GM12878 (cell line): ENCODE data around the gene TTC9B. TPM values are rescaled to one million over a fixed set of nuclear protein-coding genes. Genes with fewer than 3 reads are reported as not detected.

Source experiments
- ATAC-seq: fragments of 200-7000 bp; cut with Tn5 transposase; 3 replicates; pipeline ENCODE4 v1.9.1; 2020; ENCODE audit warnings: mild to moderate bottlenecking, moderate library complexity
- BruUV-seq: library from RNA; stranded (reverse); fragments of 400-500 nt; replicated peaks from 2 replicates; lab custom pipeline; 2021; lab: Mats Ljungman, UMichigan
- CTCF ChIA-PET: fragments of 300-600 bp; sonication (Branson Sonifier 250); formaldehyde crosslinking; extraction: SDS; loops from one replicate; lab custom pipeline; 2021; ENCODE audit warnings: inconsistent platforms; lab: Yijun Ruan, JAX
- POLR2A ChIA-PET: fragments of 350-600 bp; formaldehyde crosslinking; extraction: SDS; loops from one replicate; lab custom pipeline; 2021; ENCODE audit warnings: inconsistent platforms; lab: Charles Lee
- RAD21 ChIA-PET: fragments of 300-600 bp; sonication (Branson Sonifier 250); formaldehyde crosslinking; loops from one replicate; lab custom pipeline; 2023; ENCODE audit warnings: antibody characterized with exemption; ENCODE audit not compliant: unreplicated experiment; lab: Charles Lee
- SMC1A ChIA-PET: fragments of 300-600 bp; sonication (Branson Sonifier 250); formaldehyde crosslinking; loops from one replicate; lab custom pipeline; 2023; ENCODE audit not compliant: unreplicated experiment, uncharacterized antibody; lab: Charles Lee
- DNase-seq: peaks from one replicate; pipeline ENCODE4 v3.0.0-alpha.2; 2011; ENCODE audit warnings: low read depth, low spot score
- FAIRE-seq: peaks from 3 replicates; lab custom pipeline; 2011; peaks lifted over from hg19 to GRCh38; lab: Jason Lieb, UNC
- H2AFZ ChIP-seq: 2 replicates; pipeline ENCODE4 v1.6.0; 2011; ENCODE audit warnings: low read depth, low read length, control low read depth; ENCODE audit not compliant: control insufficient read depth
- H3K27ac ChIP-seq: 2 replicates; pipeline ENCODE4 v1.5.1; 2011; ENCODE audit warnings: control low read depth; ENCODE audit not compliant: control insufficient read depth, insufficient read depth
- H3K27me3 ChIP-seq, 2 experiments: replicated peaks in 1 of 2; 2 replicates each; pipeline versions ENCODE4 v1.6.0 to v1.6.1; 2011; ENCODE audit warnings: low read length in 1 of 2; ENCODE audit not compliant: control insufficient read depth in 2 of 2, insufficient read depth in 2 of 2
- H3K36me3 ChIP-seq, 2 experiments: 2 replicates each; pipeline ENCODE4 v1.5.1; 2011; ENCODE audit warnings: low read length in 1 of 2; ENCODE audit not compliant: control insufficient read depth in 2 of 2, insufficient read depth in 2 of 2
- H3K4me1 ChIP-seq: 2 replicates; pipeline ENCODE4 v1.6.1; 2011; ENCODE audit warnings: mild to moderate bottlenecking, low read length, moderate library complexity, mixed read lengths; ENCODE audit not compliant: control insufficient read depth, insufficient read depth
- H3K4me2 ChIP-seq: 2 replicates; pipeline ENCODE4 v1.6.0; 2011; ENCODE audit warnings: control low read depth; ENCODE audit not compliant: control insufficient read depth, insufficient read depth
- H3K4me3 ChIP-seq: fragments of 200-600 bp; sonication (generic); 2 replicates; pipeline ENCODE4 v1.5.1; 2016
- H3K79me2 ChIP-seq: 2 replicates; pipeline ENCODE4 v1.6.0; 2011; ENCODE audit warnings: low read length; ENCODE audit not compliant: control insufficient read depth, insufficient read depth
- H3K9ac ChIP-seq: 2 replicates; pipeline ENCODE4 v1.8.0; 2011; ENCODE audit warnings: low read length, control low read depth, mixed read lengths; ENCODE audit not compliant: control insufficient read depth, insufficient read depth
- H3K9me3 ChIP-seq: replicated peaks from 3 replicates; pipeline ENCODE4 v1.5.1; 2011; ENCODE audit warnings: mild to moderate bottlenecking, low read length; ENCODE audit not compliant: control insufficient read depth, insufficient read depth
- H4K20me1 ChIP-seq: 2 replicates; pipeline ENCODE4 v1.6.0; 2011; ENCODE audit not compliant: control insufficient read depth, insufficient read depth
- ATF7 ChIP-seq: fragments of 450-650 bp; IDR thresholded peaks from 2 replicates; pipeline ENCODE4 v1.6.1; 2016; ENCODE audit warnings: low read depth, mild to moderate bottlenecking
- BHLHE40 ChIP-seq, 2 experiments: fragments of 450-650 bp in 1 of 2; IDR thresholded peaks; 2 replicates each; pipeline ENCODE4 v1.6.1; 2011 to 2017; ENCODE audit warnings: low read depth in 2 of 2, borderline replicate concordance in 1 of 2, improper control_type of control experiment in 1 of 2, low read length in 1 of 2, mild to moderate bottlenecking in 1 of 2
- CBFB ChIP-seq: IDR thresholded peaks from 2 replicates; pipeline ENCODE4 v1.6.1; 2016; ENCODE audit warnings: antibody characterized with exemption, low read depth
- CREB1 ChIP-seq: IDR thresholded peaks from 2 replicates; pipeline ENCODE4 v1.6.1; 2012; ENCODE audit warnings: low read depth, mild to moderate bottlenecking, inconsistent platforms
- CTCF ChIP-seq, 3 experiments: IDR thresholded peaks in 2 of 3; conservative IDR thresholded peaks in 1 of 3; 2 replicates each; pipeline ENCODE4 v1.5.1; 2011; ENCODE audit warnings: low read depth in 3 of 3, low read length in 3 of 3, mild to moderate bottlenecking in 3 of 3, control low read depth in 2 of 3, moderate library complexity in 2 of 3, inconsistent platforms in 1 of 3, mixed read lengths in 1 of 3; ENCODE audit not compliant: control insufficient read depth in 2 of 3, insufficient read depth in 1 of 3; ENCODE audit errors: extremely low read depth in 1 of 3
- MTA3 ChIP-seq: IDR thresholded peaks from 2 replicates; pipeline ENCODE4 v1.6.1; 2012; ENCODE audit warnings: low read length, inconsistent platforms, borderline replicate concordance
- NBN ChIP-seq: fragments of 450-650 bp; IDR thresholded peaks from 2 replicates; pipeline ENCODE4 v1.6.1; 2016
- RBBP5 ChIP-seq: fragments of 200-600 bp; sonication (generic); conservative IDR thresholded peaks from 2 replicates; pipeline ENCODE4 v1.6.1; 2016
- SRF ChIP-seq, 2 experiments: IDR thresholded peaks; 2 replicates each; pipeline ENCODE4 v1.6.1; 2011; ENCODE audit warnings: low read depth in 2 of 2, low read length in 2 of 2, mild to moderate bottlenecking in 1 of 2, moderate library complexity in 1 of 2
- SUZ12 ChIP-seq: fragments of 200-600 bp; sonication (generic); IDR thresholded peaks from one replicate; pipeline ENCODE4 v1.6.1; 2018; ENCODE audit warnings: antibody characterized with exemption, mild to moderate bottlenecking; ENCODE audit not compliant: unreplicated experiment
- TBL1XR1 ChIP-seq: IDR thresholded peaks from 2 replicates; pipeline ENCODE4 v1.6.1; 2012; ENCODE audit warnings: low read depth, low read length, improper control_type of control experiment
- YY1 ChIP-seq: IDR thresholded peaks from 2 replicates; pipeline ENCODE4 v1.6.1; 2011; ENCODE audit warnings: low read depth, mild to moderate bottlenecking, low read length
- ZBTB4 ChIP-seq: fragments of 450-650 bp; formaldehyde crosslinking; IDR thresholded peaks from 2 replicates; pipeline ENCODE4 v1.4.0; 2022; ENCODE audit warnings: mild to moderate bottlenecking, moderate library complexity
- WGBS: methylation state at CpG from one replicate; pipeline ENCODE4 v1.1.6; 2016; ENCODE audit warnings: low lambda C conversion rate; ENCODE audit not compliant: insufficient replicate concordance, insufficient coverage; ENCODE audit errors: missing lambda C conversion rate; 5-methylcytosine and 5-hydroxymethylcytosine counted together
- in situ Hi-C: fragments of 300-500 bp; cut with MboI; formaldehyde crosslinking; loops from 9 replicates; pipeline ENCODE4 v1.14.3; 2018; ENCODE audit warnings: mixed read lengths
- intact Hi-C: fragments of 100-400 bp; cut with micrococcal nuclease; formaldehyde crosslinking; loops from one replicate; pipeline ENCODE4 v1.14.2; 2022; ENCODE audit not compliant: unreplicated experiment
- polyA plus RNA-seq, 11 experiments: library from polyadenylated mRNA; depleted of rRNA in 4 of 11; unstranded in 6 of 11; stranded (reverse) in 5 of 11; fragments of >200 nt; fragmentation: Nextera tagmentation in 4 of 11; fragmentation: Illumina TruSeq in 1 of 11; extraction: Ambion mirVana in 4 of 11; extraction: Trizol in 1 of 11; gene quantifications; 1 replicate in 1 of 11; 2 replicates in 10 of 11; pipeline versions ENCODE4 v1.2.1 to v1.2.3, GENCODE V29; 2011 to 2016; ENCODE audit warnings: inconsistent platforms in 2 of 11, missing spikeins in 2 of 11, low read depth in 1 of 11
- total RNA-seq, 4 experiments: library from RNA; depleted of rRNA in 3 of 4; stranded (reverse); fragments of >200 nt in 3 of 4; fragmentation: Illumina TruSeq in 1 of 4; extraction: Trizol in 1 of 4; gene quantifications; 2 replicates each; pipeline versions ENCODE4 v1.2.1 to v1.2.3, GENCODE V29; 2013 to 2021

TTC9B gene
- total and polyA plus RNA-seq, 10 of the 15 experiments (the other 5 are each of a cell fraction or from before 2014, with no cell fraction given) = 0.04 to 0.14 (median 0.10) TPM; not detected in 7

- no peak for TF ChIP-seq TBL1XR1
- TF ChIP-seq, all 136 proteins: peak for 0
These were observed 47.0 kb upstream of the TTC9B start (continued) for GRCh38 chr19:40265055-40265762.

GRCh38 chr19:40264314-40265054 lies 46.3 kb upstream of the TTC9B start:
- no peak overlapping the region for H3K9ac ChIP-seq
- H3K4me3 ChIP-seq = no peak overlapping the region
- RAD21 ChIA-PET = no interaction called here
- H3K79me2 ChIP-seq = peaks cover 21% of the 10 kb centered on the region
- TF ChIP-seq BHLHE40 (IDR thresholded peaks at IDR 0.05; ENCODE audit: borderline replicate concordance in 1 of 2, low read depth in 2 of 2, low read length in 1 of 2) (no peak), SRF (IDR thresholded peaks at IDR 0.05; ENCODE audit: low read depth in 2 of 2, low read length in 2 of 2) (no peak), ZBTB4 (CRISPR knock-in tag) (no peak), YY1 (no peak), RBBP5 (no peak), ATF7 (no peak), SUZ12 (no peak), NBN (no peak), MTA3 (no peak), CREB1 (no peak), CBFB (no peak), CTCF (IDR thresholded peaks at IDR 0.05 in 2 of 3, conservative IDR thresholded peaks at IDR 0.05 in 1 of 3; ENCODE audit: control insufficient read depth in 2 of 3, extremely low read depth in 1 of 3, insufficient read depth in 1 of 3, low read depth in 3 of 3, low read length in 3 of 3) (no peak)
- TF ChIP-seq, all 136 proteins: peak for 0
- Histone ChIP-seq H3K9me3 (no peaks in the 10 kb centered on the region; the same call in 2 of the 3 replicates), H3K36me3 (peaks cover 23 to 25% of the 10 kb centered on the region in 2 experiments), H4K20me1 (no peaks in the 10 kb centered on the region; the same call in 1 of the 2 replicates), H3K27ac (no peak overlapping the region), H2AFZ (no peak overlapping the region), H3K4me2 (no peak overlapping the region), H3K4me1 (peaks cover 6% of the 10 kb centered on the region; the same call in 1 of the 2 replicates), H3K27me3 (no peaks in the 10 kb centered on the region)
- 95% methylated on average over 19 of the region's 19 CpGs for WGBS
- POLR2A ChIA-PET = no interaction called here
- CTCF ChIA-PET = no interaction called here
- no peak for DNase-seq
- no TSS peak for BruUV-seq
- in situ Hi-C loops (no loop called here), intact Hi-C loops (no loop called here)
- SMC1A ChIA-PET = interaction anchor here (0.7 kb wide), 1 partner anchor 268 kb away, joined by 3 read pairs; no protein-coding TSS in a partner anchor
- FAIRE-seq = no peak
- no peak for ATAC-seq
